Prostate gland (tissue), 2 donors: ENCODE data around the gene DGKE. TPM values are rescaled to one million over a fixed set of nuclear protein-coding genes. Genes with fewer than 3 reads are reported as not detected.

Experiments
- DNase-seq: peaks from one replicate; pipeline ENCODE4 v3.0.0-alpha.2; 2019; ENCODE audit warnings: low spot score
- H3K27ac ChIP-seq, 2 donors: fragments of 200-600 bp; sonication (generic); 2 replicates each; pipeline ENCODE4 v1.5.1; 2017 to 2019
- H3K27me3 ChIP-seq: fragments of 200-600 bp; sonication (generic); replicated peaks from 2 replicates; pipeline ENCODE4 v1.5.1; 2019; ENCODE audit not compliant: insufficient read depth
- H3K36me3 ChIP-seq, 2 donors: fragments of 200-600 bp; sonication (generic); 1 replicate in 1 of 2; 2 replicates in 1 of 2; pipeline versions ENCODE4 v1.5.1 to v1.8.1; 2017 to 2019
- H3K4me1 ChIP-seq: fragments of 200-600 bp; sonication (generic); replicated peaks from 2 replicates; pipeline ENCODE4 v1.5.1; 2019
- H3K4me3 ChIP-seq, 2 donors: fragments of 200-600 bp; sonication (generic); 2 replicates each; pipeline ENCODE4 v1.5.1; 2017 to 2019
- H3K9me3 ChIP-seq: fragments of 200-600 bp; sonication (generic); 2 replicates; pipeline ENCODE4 v1.5.1; 2017
- POLR2A ChIP-seq: fragments of 450-650 bp; IDR thresholded peaks from one replicate; pipeline ENCODE4 v1.6.1; 2016; ENCODE audit warnings: antibody characterized with exemption, mild to moderate bottlenecking
- POLR2AphosphoS5 ChIP-seq: sonication (generic); formaldehyde crosslinking; IDR thresholded peaks from one replicate; pipeline ENCODE4 v1.6.1; 2017; ENCODE audit warnings: antibody characterized with exemption
- WGBS: methylation state at CpG from one replicate; pipeline ENCODE4 v1.1.5; 2018; 5-methylcytosine and 5-hydroxymethylcytosine counted together
- intact Hi-C: fragments of 100-400 bp; cut with DNase I; formaldehyde crosslinking; loops from one replicate; pipeline ENCODE4 v1.14.2; 2022
- total RNA-seq, 2 donors: library from RNA; depleted of rRNA; stranded (reverse); fragments of >200 nt; gene quantifications; one replicate each; pipeline ENCODE4 v1.1.0, GENCODE V29; 2016
- TF ChIP-seq, protein P1 (sequence below), 4 experiments: fragments of 200-600 bp in 2 of 4; fragments of 450-650 bp in 2 of 4; sonication (generic) in 2 of 4; IDR thresholded peaks; 1 replicate in 3 of 4; 2 replicates in 1 of 4; pipeline ENCODE4 v1.5.1; 2016 to 2019; ENCODE audit warnings: antibody characterized with exemption in 4 of 4, mild to moderate bottlenecking in 2 of 4, moderate library complexity in 2 of 4

DGKE gene
- total RNA-seq, 2 donors from 2014 or later, result 7.7 to 13.3 TPM

DNA sequence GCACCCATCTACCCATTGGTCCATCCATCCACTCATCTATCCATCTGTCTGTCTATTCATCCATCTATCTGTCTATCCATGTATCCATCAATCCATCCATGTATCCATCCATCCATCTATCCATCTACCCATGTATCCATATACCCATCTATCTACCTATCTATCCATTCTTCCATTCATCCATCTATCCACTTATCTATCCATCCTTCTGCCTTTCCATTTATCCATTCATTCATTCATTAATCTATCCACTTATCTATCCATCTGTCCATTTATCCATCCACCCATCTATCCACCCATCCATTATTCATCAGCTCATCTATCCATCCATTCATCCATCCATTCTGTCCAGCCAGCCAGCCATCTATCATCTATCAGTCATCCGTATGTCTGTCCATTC lies 58.4 kb downstream of the DGKE start:
- no peaks in the 10 kb centered on the region for H3K9me3 ChIP-seq
- TF ChIP-seq POLR2AphosphoS5, result no peak
- TF ChIP-seq POLR2A, result no peak
- TF ChIP-seq, protein P1, sequence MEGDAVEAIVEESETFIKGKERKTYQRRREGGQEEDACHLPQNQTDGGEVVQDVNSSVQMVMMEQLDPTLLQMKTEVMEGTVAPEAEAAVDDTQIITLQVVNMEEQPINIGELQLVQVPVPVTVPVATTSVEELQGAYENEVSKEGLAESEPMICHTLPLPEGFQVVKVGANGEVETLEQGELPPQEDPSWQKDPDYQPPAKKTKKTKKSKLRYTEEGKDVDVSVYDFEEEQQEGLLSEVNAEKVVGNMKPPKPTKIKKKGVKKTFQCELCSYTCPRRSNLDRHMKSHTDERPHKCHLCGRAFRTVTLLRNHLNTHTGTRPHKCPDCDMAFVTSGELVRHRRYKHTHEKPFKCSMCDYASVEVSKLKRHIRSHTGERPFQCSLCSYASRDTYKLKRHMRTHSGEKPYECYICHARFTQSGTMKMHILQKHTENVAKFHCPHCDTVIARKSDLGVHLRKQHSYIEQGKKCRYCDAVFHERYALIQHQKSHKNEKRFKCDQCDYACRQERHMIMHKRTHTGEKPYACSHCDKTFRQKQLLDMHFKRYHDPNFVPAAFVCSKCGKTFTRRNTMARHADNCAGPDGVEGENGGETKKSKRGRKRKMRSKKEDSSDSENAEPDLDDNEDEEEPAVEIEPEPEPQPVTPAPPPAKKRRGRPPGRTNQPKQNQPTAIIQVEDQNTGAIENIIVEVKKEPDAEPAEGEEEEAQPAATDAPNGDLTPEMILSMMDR (IDR thresholded peaks at IDR 0.05), result no peak
- intact Hi-C loops, result no loop called here
- no peaks in the 10 kb centered on the region for H3K27me3 ChIP-seq
- no peak for DNase-seq
- H3K4me1 ChIP-seq, result no peaks in the 10 kb centered on the region
- no peak overlapping the region for H3K27ac ChIP-seq
- H3K4me3 ChIP-seq, result no peak overlapping the region
- peaks cover 0 to 2% of the 10 kb centered on the region in 2 donors for H3K36me3 ChIP-seq
- WGBS, result 91% methylated on average over 1 of the region's 1 CpG

DNA sequence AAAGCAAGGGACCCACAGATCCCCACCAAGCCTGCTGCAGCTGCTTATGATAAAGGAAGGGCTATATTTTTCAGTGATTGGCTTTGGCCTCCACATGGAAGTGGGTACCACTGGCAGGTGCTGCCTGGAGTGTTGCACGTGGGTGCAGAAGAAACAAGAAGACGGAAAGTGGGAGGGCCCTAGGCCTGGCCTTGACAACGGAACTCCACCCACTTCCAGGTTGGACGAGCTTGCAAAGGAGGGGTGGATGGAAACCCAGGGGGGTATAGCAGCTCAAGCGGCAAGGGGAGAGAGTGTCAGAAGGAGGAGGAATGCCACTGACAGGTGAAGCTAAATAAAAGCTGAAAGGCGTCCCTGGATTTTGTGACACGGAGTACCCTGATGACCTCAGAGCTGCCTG lies 59.6 kb downstream of the DGKE start:
- H3K27ac ChIP-seq, result no peak overlapping the region
- WGBS, result 77% methylated on average over 7 of the region's 7 CpGs
- H3K9me3 ChIP-seq, result no peaks in the 10 kb centered on the region
- no peak overlapping the region for H3K4me3 ChIP-seq
- H3K4me1 ChIP-seq, result no peaks in the 10 kb centered on the region
- intact Hi-C loops, result no loop called here
- TF ChIP-seq, protein P1 (IDR thresholded peaks at IDR 0.05), result no peak
- no peak for DNase-seq
- H3K27me3 ChIP-seq, result no peaks in the 10 kb centered on the region
- peaks cover 0 to 2% of the 10 kb centered on the region in 2 donors for H3K36me3 ChIP-seq

DNA sequence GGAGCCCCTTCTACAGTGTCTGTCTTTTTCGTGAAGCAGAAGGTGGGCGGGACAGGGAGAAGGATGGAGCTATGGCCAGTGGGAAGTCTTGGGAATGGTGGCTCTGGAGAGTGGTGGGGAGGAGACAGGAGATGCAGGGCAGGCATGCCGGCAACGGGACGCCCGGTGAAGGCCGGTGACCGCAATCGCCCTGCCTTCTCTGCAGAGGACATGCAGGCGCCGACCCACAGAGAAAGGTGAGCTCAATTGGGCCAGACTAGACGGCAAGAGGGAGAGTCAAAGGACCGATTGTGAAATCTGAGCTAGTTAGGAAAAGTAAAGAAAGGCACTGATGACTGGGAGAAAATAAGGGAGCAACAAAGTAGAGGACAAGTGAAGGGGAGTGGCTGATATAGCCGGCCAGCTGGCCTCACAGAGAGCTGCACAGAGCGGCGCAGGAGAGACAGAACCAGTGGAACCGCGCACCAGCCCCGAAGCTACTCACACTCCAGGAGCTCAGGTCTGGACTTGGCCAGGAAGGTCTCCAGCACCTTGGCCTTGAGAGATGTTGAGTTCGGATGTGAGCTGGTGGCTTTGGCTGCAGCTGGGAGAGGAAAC lies 61.0 kb downstream of the DGKE start:
- WGBS, result 85% methylated on average over 20 of the region's 20 CpGs
- TF ChIP-seq, protein P1 (IDR thresholded peaks at IDR 0.05), result no peak
- TF ChIP-seq POLR2AphosphoS5 (no peak), POLR2A (no peak)
- intact Hi-C loops, result no loop called here

DNA sequence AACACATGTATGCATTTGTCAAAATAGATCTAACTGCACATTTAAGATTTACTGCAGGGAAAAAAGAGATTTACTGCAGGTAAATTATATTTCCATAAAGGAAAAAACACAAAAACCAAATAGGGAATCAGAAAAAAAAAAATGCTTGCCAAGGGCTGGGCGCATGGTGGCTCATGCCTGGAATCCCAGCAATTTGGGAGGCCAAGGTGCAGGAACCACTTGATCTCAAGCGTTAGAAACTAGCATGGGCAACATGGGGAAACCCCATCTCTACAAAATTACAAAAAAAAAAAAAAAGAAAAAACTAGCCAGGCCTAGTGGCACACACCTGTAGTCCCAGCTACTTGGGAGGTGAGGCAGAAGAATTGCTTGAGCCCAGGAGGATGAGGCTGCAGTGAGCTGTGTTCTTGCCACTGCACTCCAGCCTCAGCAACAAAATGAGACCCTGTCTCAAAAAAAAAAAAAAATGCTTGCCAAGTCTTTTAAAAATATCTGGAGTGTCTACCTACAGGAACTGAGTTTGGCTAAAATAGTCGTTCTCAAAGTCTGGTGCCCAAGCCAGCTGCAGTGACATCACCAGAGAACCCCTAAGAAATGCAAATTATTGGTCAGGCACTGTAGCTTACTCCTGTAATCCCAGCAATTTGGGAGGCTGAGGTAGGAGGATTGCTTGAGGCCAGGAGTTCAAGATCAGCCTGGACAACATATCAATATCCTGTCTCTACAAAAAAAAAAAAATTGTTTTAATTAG lies 62.4 kb downstream of the DGKE start:
- H3K4me3 ChIP-seq, result no peak overlapping the region
- H3K4me1 ChIP-seq, result no peaks in the 10 kb centered on the region
- H3K27ac ChIP-seq, result no peak overlapping the region
- no peaks in the 10 kb centered on the region for H3K27me3 ChIP-seq
- WGBS, result 77% methylated on average over 3 of the region's 3 CpGs
- H3K36me3 ChIP-seq, result peaks cover 6 to 8% of the 10 kb centered on the region in 2 donors
- H3K9me3 ChIP-seq, result no peaks in the 10 kb centered on the region
- DNase-seq, result no peak
- TF ChIP-seq POLR2AphosphoS5 (no peak), POLR2A (no peak)
- TF ChIP-seq, protein P1 (IDR thresholded peaks at IDR 0.05), result no peak
- intact Hi-C loops, result no loop called here

More for the DNA sequence above, 61.0 kb downstream of the DGKE start:
- no peaks in the 10 kb centered on the region for H3K4me1 ChIP-seq
- DNase-seq, result no peak
- no peaks in the 10 kb centered on the region for H3K27me3 ChIP-seq
- no peak overlapping the region for H3K4me3 ChIP-seq
- H3K27ac ChIP-seq, result no peak overlapping the region
- no peaks in the 10 kb centered on the region for H3K9me3 ChIP-seq
- H3K36me3 ChIP-seq, result peaks cover 0 to 2% of the 10 kb centered on the region in 2 donors

DNA sequence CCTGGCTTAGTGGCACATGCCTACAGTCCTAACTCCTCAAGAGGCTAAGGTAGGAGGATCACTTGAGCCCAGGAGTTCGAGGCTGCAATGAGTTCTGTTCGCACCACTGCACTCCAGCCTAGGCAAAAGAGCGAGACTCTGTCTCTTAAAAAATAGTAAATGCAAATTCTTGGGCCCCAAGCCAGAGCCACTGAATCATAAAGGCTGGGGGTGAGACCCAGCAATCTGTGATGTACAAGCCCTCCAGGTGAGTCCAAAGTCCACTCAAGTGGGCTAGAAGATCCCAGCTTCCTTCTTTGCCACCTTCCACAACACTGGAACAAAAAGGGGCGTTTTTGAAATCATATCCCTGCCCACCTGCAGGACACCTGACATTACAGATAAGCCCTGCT lies 63.0 kb downstream of the DGKE start:
- Histone ChIP-seq H3K27ac (no peak overlapping the region), H3K4me3 (no peak overlapping the region), H3K27me3 (no peaks in the 10 kb centered on the region), H3K4me1 (no peaks in the 10 kb centered on the region), H3K36me3 (peaks cover 6 to 8% of the 10 kb centered on the region in 2 donors), H3K9me3 (no peaks in the 10 kb centered on the region)
- 97% methylated on average over 4 of the region's 4 CpGs for WGBS
- intact Hi-C loops, result no loop called here
- TF ChIP-seq POLR2AphosphoS5 (no peak), POLR2A (no peak)
- TF ChIP-seq, protein P1 (IDR thresholded peaks at IDR 0.05), result no peak
- DNase-seq, result no peak
